ENCODE measurements around the gene BORCS5.
"Not testable (repeated sequence)": the region's sequence is repeated elsewhere in the genome, so short reads cannot be mapped to it uniquely, and the experiment has no call there.

The BORCS5 gene

DNA sequence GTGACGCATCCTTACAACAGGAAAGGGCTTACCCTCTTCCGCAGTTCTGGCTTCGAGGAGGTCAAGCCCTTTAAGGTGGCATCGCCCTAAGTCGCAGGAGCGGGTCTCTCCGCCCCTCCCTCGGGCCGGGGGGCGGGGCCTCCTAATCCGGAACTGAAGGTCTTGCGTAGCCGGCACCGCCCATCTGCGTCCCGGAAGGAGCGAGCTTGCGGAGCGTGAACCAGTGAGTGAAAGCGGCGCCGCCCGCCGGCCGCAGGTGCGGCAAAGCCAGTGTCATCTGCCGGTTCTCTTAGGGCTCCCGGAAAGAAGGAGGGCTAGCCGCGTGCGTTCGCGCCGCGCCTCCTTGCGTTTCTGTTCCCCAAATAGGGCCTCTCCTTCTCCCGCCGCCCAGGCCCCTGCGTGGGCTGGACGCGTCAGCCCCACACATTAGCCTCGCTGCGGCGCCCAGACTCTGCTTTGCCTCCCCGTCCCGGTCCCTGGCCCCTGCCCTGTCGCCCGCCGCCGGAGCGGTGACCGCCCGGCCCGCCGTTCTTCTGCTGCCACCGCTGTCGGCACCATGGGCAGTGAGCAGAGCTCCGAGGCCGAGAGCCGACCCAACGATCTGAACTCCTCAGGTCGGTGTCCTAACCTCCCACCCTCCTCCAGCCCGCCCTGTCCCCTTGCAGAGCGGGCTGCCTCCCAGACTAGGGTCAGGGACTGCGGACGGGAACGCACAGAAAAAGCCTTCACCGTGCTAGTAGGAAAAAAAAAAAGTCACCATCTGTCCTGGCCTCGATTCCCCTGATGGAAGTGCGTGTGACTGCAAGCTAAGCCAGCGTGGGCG, at the start of gene BORCS5:
Gene BORCS5, plus strand, starts transcription at position 183 of the 823 bp plus-strand sequence. Its CDS starts 374 bp downstream, at position 557.
- DNase-seq: peak; percentile 95
- Mint-ChIP-seq H3K27ac (peak within 1 kb of the TSS; percentile 95), H3K9me3 (no peaks in the 10 kb centered on the region)

DNA sequence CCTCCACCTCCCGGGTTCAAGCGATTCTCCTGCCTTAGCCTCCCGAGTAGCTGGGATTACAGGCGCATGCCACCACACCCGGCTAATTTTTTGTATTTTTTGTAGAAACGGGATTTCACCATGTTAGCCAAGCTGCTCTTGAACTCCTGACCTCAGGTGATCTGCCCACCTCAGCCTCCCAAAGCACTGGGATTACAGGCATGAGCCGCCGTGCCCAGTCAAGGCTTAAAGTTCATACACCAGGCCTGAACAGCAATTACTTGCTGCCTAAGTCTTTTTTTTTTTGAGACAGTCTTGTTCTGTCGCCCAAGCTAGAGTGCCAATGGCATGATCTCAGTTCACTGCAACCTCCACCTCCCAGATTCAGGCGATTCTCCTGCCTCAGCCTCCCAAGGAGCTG, 46.2 kb upstream of the BORCS5 start:
- not testable (repeated sequence) for H3K27me3 Mint-ChIP-seq (ENCODE audit: low read depth, poor library complexity); H3K9me3 Mint-ChIP-seq; H3K4me1 Mint-ChIP-seq; DNase-seq; H3K4me3 Mint-ChIP-seq; H3K36me3 Mint-ChIP-seq (ENCODE audit: low read depth); H3K27ac Mint-ChIP-seq

More for the DNA sequence above, at the start of gene BORCS5:
- TF ChIP-seq, protein P1, sequence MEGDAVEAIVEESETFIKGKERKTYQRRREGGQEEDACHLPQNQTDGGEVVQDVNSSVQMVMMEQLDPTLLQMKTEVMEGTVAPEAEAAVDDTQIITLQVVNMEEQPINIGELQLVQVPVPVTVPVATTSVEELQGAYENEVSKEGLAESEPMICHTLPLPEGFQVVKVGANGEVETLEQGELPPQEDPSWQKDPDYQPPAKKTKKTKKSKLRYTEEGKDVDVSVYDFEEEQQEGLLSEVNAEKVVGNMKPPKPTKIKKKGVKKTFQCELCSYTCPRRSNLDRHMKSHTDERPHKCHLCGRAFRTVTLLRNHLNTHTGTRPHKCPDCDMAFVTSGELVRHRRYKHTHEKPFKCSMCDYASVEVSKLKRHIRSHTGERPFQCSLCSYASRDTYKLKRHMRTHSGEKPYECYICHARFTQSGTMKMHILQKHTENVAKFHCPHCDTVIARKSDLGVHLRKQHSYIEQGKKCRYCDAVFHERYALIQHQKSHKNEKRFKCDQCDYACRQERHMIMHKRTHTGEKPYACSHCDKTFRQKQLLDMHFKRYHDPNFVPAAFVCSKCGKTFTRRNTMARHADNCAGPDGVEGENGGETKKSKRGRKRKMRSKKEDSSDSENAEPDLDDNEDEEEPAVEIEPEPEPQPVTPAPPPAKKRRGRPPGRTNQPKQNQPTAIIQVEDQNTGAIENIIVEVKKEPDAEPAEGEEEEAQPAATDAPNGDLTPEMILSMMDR (IDR thresholded peaks at IDR 0.05): no peak
- H3K27me3 Mint-ChIP-seq (ENCODE audit: low read depth, poor library complexity): peaks cover 4% of the 10 kb centered on the region
- peaks cover 6% of the 10 kb centered on the region for H3K36me3 Mint-ChIP-seq (ENCODE audit: low read depth)
- H3K4me1 Mint-ChIP-seq: peaks cover 30% of the 10 kb centered on the region
- peak within 1 kb of the TSS; percentile 94 for H3K4me3 Mint-ChIP-seq

DNA sequence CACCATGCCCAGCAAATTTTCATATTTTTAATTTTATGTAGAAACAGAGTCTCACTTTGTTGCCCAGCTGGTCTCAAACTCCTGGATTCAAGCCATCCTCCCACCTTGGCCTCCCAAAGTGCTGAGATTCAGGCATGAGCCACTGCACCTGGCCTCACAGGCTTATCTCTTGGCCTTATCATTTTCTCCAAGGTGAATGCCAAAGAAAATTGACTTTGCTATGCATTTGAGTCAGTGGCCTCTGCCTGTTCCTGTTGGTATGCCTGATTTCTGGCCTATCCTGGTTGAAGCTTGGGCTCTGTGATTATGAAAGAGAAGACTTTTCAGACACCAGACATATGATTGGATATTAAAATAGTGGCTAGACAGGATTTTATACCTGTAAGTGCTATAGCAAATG, 41.0 kb upstream of the BORCS5 start:
- Mint-ChIP-seq H3K27me3 (ENCODE audit: low read depth, poor library complexity) (no peaks in the 10 kb centered on the region), H3K36me3 (ENCODE audit: low read depth) (no peaks in the 10 kb centered on the region), H3K9me3 (peaks cover 11% of the 10 kb centered on the region), H3K27ac (no peak overlapping the region), H3K4me3 (no peak overlapping the region), H3K4me1 (peaks cover 27% of the 10 kb centered on the region)
- TF ChIP-seq, protein P1 (IDR thresholded peaks at IDR 0.05): no peak
- DNase-seq: no peak

DNA sequence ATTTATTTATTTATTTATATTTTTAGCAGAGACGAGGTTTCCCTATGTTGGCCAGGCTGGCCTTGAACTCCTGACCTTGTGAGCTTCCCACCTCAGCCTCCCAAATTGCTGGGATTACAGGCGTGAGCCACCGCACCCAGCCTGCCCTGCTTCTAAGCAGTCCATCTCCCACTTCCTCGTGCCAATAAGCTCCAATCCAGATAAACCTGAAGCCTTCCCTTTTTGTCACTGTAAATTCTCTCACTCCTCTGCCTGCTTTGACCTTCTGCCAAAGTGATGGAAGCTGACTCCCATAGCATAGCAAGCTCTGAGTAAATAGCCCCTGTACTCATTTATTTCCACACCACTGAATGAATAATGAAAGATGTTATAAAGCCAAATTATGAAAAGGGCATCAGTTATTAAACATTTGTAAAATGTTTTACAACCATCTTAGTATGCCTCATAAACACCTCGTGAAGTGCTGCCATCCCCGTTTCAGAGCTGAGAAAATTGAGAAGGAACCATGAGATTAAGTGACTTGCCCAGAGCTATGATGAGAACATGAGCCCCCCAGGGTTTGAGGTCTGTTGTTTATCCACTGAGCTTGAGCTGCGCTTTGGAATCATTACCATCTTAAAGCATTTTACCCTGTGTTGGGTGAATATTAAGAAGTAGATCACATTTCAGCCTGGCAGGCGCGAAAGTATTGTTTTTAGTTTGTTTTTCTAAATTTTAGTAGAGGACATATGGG, 37.3 kb upstream of the BORCS5 start:
- no peaks in the 10 kb centered on the region for H3K36me3 Mint-ChIP-seq (ENCODE audit: low read depth)
- TF ChIP-seq, protein P1 (IDR thresholded peaks at IDR 0.05): no peak
- no peaks in the 10 kb centered on the region for H3K27me3 Mint-ChIP-seq (ENCODE audit: low read depth, poor library complexity)
- peaks cover 36% of the 10 kb centered on the region for H3K4me1 Mint-ChIP-seq
- H3K4me3 Mint-ChIP-seq: peak overlapping the region; percentile 65
- H3K9me3 Mint-ChIP-seq: peaks cover 9% of the 10 kb centered on the region
- peak overlapping the region; percentile 89 for H3K27ac Mint-ChIP-seq
- DNase-seq: peak; percentile 6

DNA sequence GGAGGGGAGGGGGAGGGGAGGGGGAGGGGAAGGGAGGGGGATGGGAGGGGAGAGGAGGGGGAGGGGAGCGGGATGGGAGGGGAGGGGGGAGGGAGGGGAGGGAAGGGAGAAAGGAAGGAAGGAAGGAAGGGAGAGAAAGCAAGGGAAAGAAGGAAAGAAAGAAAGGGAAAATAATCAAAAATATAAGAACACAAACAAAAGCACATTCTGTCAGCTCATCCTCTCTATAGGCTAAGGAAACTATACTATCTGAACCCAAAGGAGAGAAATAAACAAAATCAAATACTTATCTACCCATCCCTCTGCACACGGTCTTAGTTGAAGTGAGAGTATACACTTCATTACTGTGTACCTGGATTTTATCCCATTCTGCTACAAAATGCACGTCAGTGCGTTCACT, 33.8 kb upstream of the BORCS5 start:
- Mint-ChIP-seq H3K27ac (no peak overlapping the region), H3K27me3 (ENCODE audit: low read depth, poor library complexity) (no peaks in the 10 kb centered on the region), H3K4me3 (no peak overlapping the region), H3K9me3 (peaks cover 9% of the 10 kb centered on the region), H3K4me1 (peaks cover 36% of the 10 kb centered on the region), H3K36me3 (ENCODE audit: low read depth) (no peaks in the 10 kb centered on the region)
- TF ChIP-seq, protein P1 (IDR thresholded peaks at IDR 0.05): no peak
- DNase-seq: no peak

DNA sequence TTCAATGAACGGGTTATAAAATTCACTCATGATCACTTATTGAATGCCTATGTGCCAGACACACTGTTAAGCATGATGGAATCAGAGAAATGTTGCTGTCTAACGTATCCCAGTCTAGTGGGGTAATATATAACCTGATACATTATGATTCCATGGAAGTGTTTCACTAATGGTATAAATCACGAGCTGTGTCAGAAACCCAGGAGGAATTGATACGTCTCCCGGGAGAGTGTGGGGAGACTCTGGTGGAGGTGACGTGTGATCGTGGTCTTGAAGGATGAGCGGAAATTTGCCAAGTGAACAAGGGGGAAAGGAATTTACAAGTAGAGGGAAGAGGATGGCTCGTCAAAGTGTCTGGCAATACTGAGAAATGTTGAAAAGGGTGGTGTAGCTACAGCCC, 33.3 kb upstream of the BORCS5 start:
- no peaks in the 10 kb centered on the region for H3K27me3 Mint-ChIP-seq (ENCODE audit: low read depth, poor library complexity)
- H3K9me3 Mint-ChIP-seq: peaks cover 9% of the 10 kb centered on the region
- peaks cover 36% of the 10 kb centered on the region for H3K4me1 Mint-ChIP-seq
- no peaks in the 10 kb centered on the region for H3K36me3 Mint-ChIP-seq (ENCODE audit: low read depth)
- no peak overlapping the region for H3K4me3 Mint-ChIP-seq
- no peak overlapping the region for H3K27ac Mint-ChIP-seq
- DNase-seq: no peak
- TF ChIP-seq, protein P1 (IDR thresholded peaks at IDR 0.05): no peak

All from nephron progenitor cell (in vitro differentiated cells).